LoVo (cell line): Measurements from ENCODE around the gene KIF13A.
"Not testable (repeated sequence)": the region's sequence is repeated elsewhere in the genome, so short reads cannot be mapped to it uniquely, and the experiment has no call there.

Experiments
- DNase-seq: peaks from one replicate; pipeline ENCODE4 v3.0.0-alpha.2; 2016; ENCODE audit warnings: low spot score

Gene KIF13A

DNA sequence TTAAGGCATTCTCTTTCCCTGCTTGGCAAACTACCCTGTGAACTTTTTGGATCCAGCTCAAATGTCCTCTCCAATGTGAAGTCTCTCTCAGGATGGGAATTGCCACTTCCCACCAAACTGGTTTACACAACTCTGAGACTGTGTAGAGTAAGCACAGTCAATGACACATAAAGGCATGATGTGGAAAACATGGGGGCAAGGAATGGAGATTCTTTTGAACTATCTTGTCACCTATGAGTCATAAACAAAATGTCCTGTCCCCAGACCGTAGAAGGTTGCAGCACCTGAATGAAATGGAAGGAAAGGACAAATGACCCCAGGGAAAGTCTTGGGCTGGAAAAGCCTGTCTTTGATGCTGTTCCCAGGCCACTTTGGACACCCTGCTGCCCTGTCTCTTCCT lies 11.0 kb upstream of the KIF13A start:
- DNase-seq, result no peak

DNA sequence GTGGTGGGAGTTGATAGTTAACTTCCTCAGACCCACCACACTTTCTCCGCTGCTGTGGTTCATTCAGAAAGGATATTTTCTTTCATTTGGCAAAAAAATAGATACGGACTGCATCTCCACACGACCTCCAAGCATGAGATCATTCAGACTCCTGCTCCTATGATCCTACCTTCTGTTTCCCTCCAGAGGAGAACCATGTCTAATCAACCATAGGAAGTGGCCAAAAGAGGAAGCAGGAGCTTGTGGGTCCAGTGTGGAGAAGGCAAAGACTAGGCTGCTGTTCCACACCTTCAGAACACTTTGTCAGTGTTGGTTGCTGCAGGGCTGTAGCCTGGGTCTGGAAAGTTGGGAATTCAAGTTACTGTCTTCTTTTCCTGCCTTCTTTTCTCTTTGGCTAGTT lies 10.6 kb upstream of the KIF13A start:
- no peak for DNase-seq

DNA sequence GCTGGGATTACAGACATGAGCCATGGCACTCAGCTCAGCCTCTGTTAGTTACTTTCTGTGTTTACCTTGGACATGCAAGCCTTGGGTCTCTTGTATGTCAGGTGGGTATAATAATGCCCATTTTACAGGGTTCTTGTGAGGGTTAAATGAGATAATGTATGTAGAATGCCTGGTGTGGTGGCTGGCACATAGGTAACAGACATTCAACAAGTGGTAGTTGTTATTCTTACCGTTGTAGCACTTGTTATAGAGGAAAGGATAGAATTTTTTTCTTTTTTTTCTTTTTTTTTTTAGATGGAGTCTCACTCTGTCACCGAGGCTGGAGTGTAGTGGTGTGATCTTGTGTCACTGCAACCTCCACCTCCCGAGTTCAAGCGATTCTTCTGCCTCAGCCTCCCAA lies 8.0 kb upstream of the KIF13A start:
- no peak for DNase-seq

DNA sequence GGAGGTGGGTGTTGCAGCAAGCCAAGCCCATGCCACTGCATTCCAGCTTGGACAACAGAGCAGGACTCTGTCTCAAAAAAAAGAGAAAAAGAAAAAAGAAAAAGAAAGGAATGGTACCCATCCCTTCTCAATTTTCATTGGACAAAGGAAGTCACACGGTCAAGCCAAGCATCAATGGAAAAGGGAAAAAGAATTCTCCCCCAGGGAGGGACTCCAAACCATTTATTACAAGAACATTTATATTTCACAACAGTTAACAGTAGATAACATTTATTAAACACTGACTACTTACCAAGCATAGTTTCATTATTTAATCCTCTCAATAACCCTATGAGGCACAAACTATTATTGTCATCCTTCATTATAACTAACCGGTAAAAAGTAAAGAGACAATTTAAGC lies 6.6 kb upstream of the KIF13A start:
- DNase-seq, result no peak

DNA sequence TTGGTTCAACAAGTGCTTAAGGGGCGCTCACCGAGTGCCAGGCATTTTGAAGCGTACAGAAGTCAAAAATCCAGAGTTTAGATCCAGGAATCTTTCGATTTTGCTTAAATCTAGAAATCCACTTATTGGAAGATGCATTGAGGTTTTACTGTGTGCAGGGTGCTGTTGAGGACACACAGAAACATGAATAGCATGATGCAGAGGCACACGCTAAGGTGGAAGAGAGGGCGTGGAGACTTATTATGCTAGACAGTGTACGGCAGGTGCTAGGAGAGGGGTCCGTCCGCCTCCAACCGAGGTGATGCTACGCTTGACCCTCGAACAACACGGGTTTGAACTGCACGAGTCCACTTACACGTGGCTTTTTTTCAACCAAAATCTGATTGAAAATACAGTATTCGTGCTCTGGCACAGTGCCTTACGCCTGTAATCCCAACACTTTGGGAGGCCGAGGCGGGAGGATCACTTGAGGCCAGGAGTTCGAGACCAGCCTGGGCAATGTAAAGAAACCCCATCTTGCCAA lies 1.0 kb upstream of the KIF13A start:
- DNase-seq, result no peak

DNA sequence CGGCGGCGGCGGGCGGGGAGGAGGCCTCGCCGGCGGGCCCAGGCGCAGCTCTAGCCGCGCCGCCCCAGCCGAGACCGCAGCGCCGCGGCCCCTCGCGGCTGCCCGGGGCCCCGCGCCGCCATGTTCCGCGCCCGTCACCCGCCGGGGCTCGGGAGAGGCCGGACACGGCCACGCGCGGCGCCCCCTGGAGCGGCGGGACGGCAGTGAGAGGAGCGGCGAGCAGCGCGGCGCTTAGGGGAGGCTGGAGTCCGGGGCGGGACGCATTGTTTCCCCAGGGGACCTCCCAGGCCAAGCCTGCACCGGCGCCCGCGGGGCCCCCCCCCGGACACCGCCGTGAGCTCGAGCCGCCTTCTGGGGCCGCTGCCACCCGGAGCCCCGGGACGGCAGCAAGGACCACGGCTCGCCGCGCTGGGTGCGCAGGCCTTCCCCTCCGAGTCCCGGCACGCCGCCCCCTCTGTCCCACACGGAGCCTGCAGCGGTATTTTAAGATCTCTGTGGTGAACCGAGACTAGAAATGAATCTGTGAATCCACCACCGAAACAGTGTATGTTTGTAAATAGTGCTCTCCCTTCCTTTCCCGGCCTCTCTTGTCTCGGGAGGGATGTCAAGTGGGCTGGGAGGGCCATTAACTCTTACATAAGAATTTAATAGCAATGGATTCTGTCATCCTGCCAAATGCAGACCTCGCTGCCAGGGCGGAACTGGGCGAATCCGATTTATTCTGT lies 424 bp upstream of the KIF13A start:
- DNase-seq, result peak; percentile 64

DNA sequence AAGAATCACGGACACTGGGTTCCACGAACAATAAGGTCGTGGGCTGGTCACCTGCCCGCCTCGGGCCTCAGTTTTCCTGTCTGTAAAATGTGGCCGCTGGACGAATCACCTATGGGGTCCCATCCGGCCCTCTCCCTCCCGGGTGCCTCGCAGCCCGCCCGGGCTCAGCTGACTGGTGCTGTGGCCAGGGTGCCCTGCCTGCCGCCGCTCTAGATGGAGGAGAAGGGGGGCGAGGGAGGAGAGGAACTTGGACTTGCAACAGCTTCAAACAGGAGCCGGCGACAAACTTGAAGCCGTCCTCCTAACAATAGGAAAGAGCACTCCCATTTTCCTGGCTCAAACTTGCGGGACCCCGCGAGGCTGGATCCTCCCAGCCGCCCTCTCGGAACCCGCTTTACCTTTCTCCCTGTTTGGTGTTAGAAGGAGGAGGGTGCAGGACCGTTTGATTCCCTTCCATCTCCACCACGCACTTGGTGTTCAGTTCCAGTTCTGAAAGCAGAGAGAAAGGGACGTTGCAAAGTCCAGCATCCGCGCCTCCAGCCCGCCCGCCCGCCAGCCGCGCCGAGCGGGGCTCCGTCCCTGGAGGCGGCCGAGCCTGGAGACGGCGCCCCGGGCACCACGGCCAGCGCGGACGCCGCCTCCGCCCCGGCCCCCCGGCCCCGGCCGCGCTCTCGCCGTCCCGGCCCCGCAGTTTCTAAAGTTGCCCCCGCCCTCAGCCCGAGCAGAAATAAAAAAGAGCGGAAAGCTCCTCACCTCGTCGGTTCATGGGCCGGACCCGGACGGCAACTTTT lies 584 bp downstream of the KIF13A start:
- peak; percentile 32 for DNase-seq

DNA sequence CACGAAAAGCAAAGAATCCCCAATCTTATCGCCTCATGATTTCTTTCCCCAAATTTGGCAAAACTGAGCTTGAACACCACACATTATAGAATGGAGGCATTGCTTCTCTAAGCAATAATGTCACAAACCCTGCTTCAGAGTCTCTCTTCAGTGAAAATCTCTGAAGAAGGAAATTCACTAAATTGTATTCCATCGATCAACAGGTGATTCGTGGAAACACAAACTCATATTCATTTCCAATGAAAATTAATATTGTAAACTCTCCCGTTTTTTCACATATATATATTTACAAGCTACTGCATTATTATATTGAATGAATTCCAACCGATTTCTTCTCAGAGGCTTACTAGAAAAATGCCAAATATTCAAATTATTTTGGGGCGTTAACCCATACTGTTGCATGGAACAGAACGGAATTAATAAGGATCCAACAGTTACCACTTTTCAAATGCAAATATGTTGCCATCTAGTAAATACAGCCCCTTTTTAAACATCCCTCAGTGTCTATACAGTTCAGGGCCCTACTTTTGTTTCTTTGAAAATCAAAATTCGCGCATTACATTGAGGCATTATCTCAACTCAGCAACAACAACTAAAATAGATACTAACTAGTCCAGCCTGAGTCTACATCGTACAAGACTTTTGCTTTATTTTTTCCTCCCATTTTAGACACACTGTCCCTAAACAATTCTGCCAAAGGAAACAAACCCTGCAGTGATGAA lies 1.3 kb downstream of the KIF13A start:
- DNase-seq, result no peak

DNA sequence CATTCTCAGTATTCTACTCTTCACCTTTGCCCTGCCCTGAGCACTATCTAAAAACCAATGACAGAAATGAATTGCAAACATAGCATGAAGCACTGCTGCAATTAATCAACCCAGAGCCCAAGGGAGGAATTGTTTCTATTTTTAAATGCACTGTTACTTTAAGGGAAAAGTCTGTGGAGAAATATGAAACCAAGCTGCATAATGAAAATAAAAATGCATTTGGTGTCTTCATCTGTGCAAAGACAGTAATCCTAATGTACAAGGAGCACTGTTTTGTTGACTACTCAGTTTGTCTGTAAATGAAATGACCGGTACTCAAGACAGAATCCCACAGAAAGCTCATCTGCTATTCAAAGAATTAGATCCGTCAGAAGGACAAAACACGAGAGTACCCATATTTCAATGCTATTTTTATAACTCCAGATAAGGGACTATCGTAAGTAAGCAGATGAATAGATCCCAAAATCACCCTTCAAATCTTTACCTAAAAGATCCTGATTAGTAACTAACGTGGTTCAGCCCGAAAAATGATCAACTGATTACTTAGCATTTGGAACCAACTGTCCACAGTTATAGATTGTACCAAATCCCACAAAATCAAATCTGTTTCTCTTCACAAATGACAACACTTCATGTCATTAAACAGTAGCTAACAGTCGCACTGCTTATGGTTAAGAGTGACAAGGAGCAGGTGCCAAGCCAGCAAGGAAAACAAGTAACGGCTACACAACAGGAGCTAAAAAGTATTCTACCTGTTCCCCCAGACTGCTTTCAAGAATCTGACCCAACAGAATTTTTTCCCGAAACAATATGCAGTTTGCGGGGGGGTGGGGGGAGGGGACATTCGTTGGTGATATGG lies 2.4 kb downstream of the KIF13A start:
- no peak for DNase-seq

DNA sequence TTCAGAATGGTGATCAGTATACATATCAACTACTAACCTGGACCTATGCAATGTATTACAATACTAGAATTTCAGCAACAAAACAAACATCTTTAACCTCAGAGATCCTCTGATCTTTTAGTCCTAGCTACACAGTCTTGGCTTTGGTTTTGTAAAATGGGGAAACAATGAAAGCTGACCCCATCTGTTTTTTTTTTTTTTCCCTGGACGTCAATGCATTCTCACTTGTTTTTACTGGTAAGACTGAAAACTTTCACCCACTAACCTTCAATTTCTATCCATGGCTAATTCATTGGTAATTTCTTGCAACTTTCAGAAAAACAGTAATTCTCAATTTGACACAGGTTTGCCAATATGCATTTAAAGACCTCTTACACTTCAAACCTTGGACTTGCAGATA lies 3.0 kb downstream of the KIF13A start:
- no peak for DNase-seq

DNA sequence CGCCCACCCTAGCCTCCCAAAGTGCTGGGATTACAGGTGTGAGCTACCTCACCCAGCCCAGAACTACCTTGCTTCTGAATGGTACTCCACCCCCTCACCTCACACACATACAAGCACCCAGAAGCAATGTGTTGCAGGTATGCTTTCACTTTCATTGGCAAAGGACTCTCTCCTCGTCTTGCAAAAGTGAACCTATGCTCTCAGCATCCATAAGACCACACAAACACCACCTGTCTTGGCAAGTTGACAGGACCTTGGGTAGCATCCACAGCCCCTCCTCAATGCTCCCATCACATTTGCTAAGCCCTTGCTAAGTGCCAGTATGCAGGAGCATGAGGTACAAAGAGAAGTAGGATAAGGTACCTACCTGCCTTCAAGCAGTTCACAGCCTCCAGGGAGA lies 3.7 kb downstream of the KIF13A start:
- DNase-seq, result no peak

DNA sequence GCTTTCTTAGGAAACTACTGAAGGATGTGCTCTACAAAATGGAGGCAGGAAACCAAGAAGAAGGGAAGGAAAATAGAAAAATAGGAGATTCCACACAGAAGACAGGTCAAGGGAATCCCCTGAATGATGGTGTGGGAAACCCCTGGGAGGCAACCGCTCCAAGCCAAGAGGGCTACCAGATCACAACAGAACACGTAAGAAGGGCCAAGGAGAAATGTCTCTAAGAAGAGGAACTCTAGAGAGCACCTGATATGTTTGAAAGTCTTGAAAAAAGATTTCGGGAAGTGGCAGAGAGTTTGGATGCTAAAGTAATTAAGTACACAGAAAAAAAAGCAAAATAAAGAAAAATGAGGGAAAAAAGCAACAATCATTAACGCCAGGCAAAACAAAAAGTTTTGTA lies 7.1 kb downstream of the KIF13A start:
- DNase-seq, result no peak

DNA sequence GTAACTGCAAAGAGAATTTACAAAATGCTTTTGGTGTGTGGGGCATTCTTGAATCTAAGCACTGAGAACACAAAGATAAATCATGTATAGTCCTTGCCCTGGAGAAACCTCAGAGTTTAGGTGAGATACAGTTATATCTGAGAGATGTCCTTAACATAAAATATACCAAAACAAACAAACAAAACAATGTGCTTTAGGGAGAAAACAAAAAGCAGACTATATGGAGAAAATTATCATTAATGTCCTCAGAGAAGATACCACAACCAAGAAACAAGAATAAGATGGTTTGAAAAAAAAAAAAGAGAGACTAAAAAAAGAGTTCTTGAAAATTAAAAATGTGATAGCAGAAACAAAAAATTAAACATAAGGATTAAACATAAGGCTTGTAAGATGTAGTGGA lies 8.0 kb downstream of the KIF13A start:
- DNase-seq, result no peak

DNA sequence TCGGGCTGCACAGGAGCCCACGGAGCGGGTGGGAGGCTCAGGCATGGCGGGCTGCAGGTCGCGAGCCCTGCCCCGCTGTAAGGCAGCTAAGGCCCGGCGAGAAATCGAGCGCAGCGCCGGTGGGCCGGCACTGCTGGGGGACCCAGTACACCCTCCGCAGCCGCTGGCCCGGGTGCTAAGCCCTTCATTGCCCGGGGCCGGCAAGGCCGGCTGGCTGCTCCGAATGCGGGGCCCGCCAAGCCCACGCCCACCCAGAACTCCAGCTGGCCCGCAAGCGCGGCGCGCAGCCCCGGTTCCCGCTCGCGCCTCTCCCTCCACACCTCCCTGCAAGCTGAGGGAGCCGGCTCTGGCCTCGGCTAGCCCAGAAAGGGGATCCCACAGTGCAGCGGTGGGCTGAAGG lies 11.2 kb downstream of the KIF13A start:
- not testable (repeated sequence) for DNase-seq

DNA sequence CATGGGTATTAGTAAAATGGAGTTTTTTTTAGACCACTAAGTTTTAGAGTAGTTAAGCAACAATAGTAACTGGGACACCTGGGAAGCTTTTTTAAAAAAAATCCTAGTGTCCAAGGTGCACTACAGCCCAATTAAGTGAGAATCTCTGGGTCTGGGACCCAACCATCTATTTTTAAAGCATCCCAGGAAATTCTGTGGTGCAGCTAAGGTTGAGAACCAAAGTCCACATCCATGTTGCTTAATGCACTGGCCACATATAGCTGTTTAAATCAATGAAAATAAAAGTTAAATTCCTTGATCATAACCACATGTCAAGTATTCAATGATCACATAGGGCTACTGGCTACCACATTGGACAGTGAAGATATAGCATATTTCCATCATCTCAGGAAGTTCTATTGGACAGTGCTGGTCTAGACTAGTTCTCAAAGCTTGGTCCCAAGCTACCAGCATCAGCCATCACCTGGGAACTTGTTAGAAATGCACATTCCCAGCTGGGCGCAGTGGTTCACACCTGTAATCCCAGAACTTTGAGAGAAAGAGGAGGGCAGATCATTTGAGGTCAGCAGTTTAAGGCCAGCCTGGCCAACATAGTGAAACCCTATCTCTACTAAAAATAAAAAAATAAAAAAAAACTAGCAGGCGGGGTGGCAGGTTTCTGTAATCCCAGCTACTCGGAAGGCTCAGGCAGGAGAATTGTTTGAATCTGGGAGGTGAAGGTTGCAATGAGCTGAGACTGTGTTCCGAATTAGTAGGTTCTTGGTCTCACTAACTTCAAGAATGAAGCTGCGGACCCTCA lies 12.7 kb downstream of the KIF13A start:
- DNase-seq, result no peak

DNA sequence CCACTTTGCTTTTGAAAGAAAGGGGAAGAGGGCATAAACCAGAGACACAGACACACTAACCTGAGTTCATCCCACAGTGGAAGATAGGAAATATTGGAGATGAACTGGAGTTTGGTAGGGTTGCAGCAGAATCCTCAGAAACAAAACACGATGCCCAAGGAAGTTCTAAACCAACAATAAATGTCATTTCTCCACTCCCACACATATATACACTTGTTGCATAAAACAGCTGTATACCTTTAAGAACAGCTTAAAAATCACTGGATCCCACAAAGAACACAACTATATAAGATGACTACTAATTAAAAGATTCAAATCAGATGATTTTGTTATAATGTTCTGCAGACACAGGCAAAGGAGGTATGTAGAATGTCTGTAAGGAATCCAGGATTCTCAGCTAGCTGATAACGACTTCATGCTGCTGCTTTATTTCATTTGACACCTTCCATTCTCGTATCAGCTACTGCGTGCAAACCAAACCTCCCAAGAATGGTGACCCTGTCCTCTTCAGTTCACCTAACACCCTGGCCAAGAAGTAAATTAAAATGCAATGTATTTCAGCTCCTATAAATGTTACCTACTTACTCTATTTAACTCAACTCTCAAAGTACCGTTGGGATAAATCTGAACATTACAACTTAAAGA lies 14.3 kb downstream of the KIF13A start:
- no peak for DNase-seq

DNA sequence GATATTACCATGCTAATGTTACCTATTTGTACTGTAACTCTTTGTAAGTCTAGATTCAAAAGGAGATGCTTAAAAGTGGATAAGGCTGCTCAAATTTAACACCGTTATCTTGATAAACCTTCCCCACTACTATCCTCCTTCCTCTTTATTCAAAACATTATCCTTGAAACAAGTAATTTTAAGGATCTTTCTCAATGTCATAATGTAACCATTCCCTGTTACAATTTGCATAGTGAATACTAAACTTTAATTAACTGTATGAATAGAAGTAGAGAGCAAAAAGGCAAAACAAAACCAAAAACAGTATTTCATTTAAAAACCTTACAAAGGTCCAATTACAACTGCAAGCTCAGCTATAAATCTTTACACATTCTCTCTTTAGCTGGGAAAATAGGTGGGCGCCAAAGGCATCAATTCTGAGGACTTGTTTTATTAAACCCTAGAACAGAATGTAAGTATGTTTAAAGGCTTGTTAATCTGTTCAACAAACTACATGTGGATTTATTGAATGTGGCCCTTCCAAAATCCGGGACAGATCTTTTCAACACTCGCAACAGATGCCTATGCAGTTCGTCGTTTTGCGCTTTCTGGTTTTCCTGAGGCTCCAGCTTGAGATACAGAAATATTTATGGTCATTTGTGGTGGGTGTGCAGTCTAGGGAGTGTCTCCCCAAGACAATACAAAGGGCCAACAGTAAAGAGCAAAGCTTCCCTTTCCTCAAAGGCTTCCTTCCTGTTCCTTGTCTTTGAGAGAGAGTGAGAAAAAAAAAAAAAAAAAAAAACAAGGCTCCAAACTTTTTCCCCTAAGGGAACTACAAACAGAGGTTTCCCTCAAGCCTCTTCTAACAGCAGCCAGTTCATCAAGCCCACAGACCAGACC lies 15.1 kb downstream of the KIF13A start:
- DNase-seq, result no peak

DNA sequence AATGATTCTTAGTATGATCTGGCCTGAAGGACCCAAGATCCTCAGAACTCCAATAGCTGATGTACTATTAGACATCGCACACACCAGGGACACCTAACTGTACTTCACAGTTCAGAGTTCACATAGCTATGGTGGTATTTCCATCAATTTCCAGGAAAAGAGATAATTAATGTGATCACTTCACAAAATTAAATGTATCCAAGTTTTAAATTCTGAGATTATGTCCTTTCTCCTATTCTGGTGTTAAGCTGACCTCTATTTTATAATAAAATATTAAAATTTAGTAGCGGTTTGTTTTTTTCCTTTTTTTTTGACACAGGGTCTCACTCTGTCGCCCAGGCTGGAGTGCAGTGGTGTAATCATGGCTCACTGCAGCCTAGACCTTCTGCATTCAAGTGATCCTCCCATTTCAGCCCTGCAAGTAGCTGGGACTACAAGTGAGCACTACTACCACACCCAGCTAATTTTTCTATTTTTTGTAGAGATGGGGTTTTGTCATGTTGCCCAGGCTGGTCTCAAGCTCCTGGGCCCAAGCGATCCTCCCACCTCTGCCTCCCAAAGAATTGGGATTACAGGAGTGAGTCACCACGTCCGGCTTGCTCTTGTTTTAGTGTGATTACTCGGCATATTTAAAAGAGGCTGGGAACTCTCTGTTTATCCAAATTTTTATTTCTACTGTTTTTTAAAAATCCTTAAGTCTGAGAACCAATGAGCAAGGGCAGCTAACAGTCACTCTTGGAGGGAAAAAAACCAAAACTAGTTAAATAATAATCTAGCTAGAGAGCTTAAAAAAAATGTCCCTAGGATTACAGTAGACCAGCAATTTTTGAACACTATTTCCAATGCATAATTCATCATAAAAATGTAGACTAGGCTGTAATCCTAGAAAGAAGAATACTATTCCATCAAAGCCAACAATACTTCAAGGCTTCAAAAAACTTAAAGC lies 16.0 kb downstream of the KIF13A start:
- DNase-seq, result no peak
